ENCODE results near the gene CNTN6. TPM values are rescaled to one million over a fixed set of nuclear protein-coding genes. Genes with fewer than 3 reads are reported as not detected.
"Not testable (repeated sequence)": the region's sequence is repeated elsewhere in the genome, so short reads cannot be mapped to it uniquely, and the experiment has no call there.

Gene CNTN6
- total RNA-seq, 1 experiment from 2014 or later: not detected

- in situ Hi-C loops (cut with HindIII; ENCODE audit: low sequenced_read_pairs): no loop called here
- DNase-seq (ENCODE audit: low spot score): no peak
Observed at GRCh38 chr3:1375145-1375544, 282.3 kb downstream of the CNTN6 start.

GRCh38 chr3:1380926-1381646 lies 288.3 kb downstream of the CNTN6 start:
- no peak for DNase-seq (ENCODE audit: low spot score)
- in situ Hi-C loops (cut with HindIII; ENCODE audit: low sequenced_read_pairs): no loop called here

DNA sequence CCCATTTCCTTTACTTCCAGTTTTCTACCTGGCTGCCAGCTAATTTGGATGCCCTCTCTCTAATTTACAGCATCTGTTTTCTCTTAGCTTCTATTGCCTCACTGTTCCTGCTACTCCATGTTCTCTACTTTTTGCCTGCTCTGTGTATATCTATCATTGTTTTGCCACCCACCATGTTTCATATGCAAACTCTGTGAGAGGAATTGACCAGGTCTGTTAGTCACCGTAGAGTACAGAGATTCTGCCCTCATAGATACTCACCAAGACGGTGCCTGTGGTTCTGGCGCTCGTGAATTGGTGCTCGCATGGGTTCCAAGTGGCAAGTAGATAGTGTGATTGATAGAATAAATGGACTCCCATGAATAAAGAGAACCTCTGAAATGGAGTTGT lies 288.8 kb downstream of the CNTN6 start:
- no peak for DNase-seq (ENCODE audit: low spot score)
- in situ Hi-C loops (cut with HindIII; ENCODE audit: low sequenced_read_pairs): no loop called here

DNA sequence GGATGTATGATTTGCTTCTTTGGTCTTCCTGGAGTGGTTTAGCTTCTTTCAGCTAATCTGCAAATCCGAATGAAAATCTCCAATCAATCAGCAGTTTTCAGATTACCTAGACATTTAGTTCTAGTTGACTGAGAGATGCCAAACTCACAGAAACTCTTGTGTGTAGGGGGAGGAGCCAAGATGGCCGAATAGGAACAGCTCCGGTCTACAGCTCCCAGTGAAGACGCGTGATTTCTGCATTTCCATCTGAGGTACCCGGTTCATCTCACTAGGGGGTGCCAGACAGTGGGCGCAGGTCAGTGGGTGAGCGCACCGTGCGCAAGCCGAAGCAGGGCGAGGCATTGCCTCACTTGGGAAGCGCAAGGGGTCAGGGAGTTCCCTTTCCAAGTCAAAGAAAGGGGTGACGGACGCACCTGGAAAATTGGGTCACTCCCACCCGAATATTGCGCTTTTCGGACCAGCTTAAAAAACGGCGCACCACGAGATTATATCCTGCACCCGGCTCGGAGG lies 294.6 kb downstream of the CNTN6 start:
- DNase-seq (ENCODE audit: low spot score); in situ Hi-C loops (cut with HindIII; ENCODE audit: low sequenced_read_pairs): not testable (repeated sequence)

DNA sequence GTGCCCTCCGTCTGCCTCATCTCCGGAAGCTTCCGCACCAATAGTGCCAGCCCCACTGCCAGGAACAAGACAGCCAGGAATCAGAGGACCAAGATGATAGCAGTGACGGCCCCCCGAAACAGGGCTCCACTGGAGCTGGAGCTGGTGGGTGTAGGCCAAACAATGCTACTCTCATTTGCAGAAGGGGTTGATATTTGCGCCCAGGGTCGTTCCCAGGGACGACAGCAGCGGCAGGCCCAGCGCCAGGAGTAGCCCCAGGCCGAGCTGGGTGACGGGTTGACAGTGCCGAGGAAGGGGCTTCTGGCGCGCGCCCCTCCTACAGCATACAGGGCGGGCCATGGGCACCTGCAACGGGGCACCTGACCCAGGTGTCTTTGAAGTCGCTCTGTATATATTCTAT lies 301.4 kb downstream of the CNTN6 start:
- in situ Hi-C loops (cut with HindIII; ENCODE audit: low sequenced_read_pairs): no loop called here
- no peak for DNase-seq (ENCODE audit: low spot score)

GRCh38 chr3:1400571-1400970 lies 307.7 kb downstream of the CNTN6 start:
- in situ Hi-C loops (cut with HindIII; ENCODE audit: low sequenced_read_pairs): no loop called here
- no peak for DNase-seq (ENCODE audit: low spot score)

GRCh38 chr3:1404270-1404962 lies 311.6 kb downstream of the CNTN6 start:
- in situ Hi-C loops (cut with HindIII; ENCODE audit: low sequenced_read_pairs): no loop called here
- DNase-seq (ENCODE audit: low spot score): peak; percentile 20

DNA sequence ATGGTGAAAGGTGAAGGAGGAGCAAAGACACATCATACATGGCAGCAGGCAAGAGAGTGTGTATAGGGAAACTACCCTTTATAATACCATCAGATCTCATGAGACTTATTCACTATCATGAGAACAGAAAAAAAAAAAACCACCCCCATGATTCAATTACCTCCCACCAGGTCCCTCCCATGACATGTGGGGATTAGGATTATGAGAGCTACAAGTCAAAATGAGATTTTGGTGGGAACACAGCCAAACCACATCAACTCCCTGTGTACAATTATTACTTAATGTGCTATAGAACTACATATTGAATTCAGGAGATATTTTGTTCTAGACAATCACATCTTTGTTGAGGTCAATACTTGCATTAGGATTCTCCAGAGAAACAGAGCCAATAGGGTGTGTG lies 313.4 kb downstream of the CNTN6 start:
- no peak for DNase-seq (ENCODE audit: low spot score)
- in situ Hi-C loops (cut with HindIII; ENCODE audit: low sequenced_read_pairs): no loop called here

GRCh38 chr3:1421577-1421976 lies 328.8 kb downstream of the CNTN6 start:
- in situ Hi-C loops (cut with HindIII; ENCODE audit: low sequenced_read_pairs): no loop called here
- no peak for DNase-seq (ENCODE audit: low spot score)

DNA sequence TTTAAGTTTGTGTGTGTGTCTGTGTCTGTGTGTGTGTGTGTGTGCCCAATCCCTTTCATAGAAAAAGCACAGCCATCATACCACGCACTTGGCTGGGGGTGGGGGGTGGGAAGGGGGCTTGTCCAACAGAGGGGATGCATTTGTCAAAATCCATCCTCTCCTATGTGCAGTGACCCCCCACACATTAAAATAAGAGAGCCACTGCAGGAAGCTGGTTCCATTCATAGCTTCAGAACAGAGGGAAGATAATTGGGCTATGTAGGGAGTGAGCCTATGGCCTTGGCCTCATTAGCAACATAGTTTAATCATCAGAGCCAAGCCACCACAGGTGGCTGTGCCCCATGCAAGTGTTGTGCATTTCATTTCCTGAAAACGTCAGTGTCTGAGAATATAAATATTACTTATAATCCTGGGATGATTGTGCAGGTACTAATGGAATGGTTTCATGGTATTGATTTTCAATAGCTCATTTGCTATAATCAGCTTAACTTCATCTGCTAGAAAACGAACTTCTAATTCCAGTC lies 330.8 kb downstream of the CNTN6 start:
- in situ Hi-C loops (cut with HindIII; ENCODE audit: low sequenced_read_pairs): no loop called here

GRCh38 chr3:1439395-1439794 lies 346.6 kb downstream of the CNTN6 start:
- in situ Hi-C loops (cut with HindIII; ENCODE audit: low sequenced_read_pairs): no loop called here
- no peak for DNase-seq (ENCODE audit: low spot score)

More for the DNA sequence above, 330.8 kb downstream of the CNTN6 start:
- DNase-seq (ENCODE audit: low spot score): no peak

GRCh38 chr3:1442271-1442670 lies 349.4 kb downstream of the CNTN6 start:
- DNase-seq (ENCODE audit: low spot score): no peak
- in situ Hi-C loops (cut with HindIII; ENCODE audit: low sequenced_read_pairs): no loop called here

- in situ Hi-C loops (cut with HindIII; ENCODE audit: low sequenced_read_pairs): no loop called here
- no peak for DNase-seq (ENCODE audit: low spot score)
Observed at GRCh38 chr3:1444195-1444594, 351.4 kb downstream of the CNTN6 start.

- in situ Hi-C loops (cut with HindIII; ENCODE audit: low sequenced_read_pairs): no loop called here
- DNase-seq (ENCODE audit: low spot score): no peak
Observed at GRCh38 chr3:1446531-1446930, 353.7 kb downstream of the CNTN6 start.

GRCh38 chr3:1447452-1447851 lies 354.6 kb downstream of the CNTN6 start:
- in situ Hi-C loops (cut with HindIII; ENCODE audit: low sequenced_read_pairs): no loop called here
- DNase-seq (ENCODE audit: low spot score): no peak

DNA sequence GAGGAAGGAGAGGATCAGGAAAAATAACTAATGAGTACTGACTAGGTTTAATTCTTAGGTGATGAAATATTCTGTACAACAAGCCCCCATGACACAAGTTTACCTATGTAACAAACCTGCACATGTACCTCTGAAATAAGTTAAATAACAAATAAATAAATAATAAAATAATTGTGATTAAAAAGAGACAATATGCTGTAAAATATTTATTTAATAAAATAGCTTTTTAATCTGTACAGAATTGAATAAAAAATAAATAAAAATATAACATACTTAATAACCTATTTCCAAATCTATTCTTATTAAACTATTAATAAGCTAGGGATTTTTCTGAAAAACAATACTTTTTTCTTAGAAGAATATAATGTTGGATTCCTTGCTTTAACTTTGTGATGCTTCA lies 355.6 kb downstream of the CNTN6 start:
- no peak for DNase-seq (ENCODE audit: low spot score)
- in situ Hi-C loops (cut with HindIII; ENCODE audit: low sequenced_read_pairs): no loop called here

Measured in G401 (cell line).